Natural killer cell (primary cell): ENCODE data around the gene NHERF2. TPM values are rescaled to one million over a fixed set of nuclear protein-coding genes. Genes with fewer than 3 reads are reported as not detected.

Experiments
- ATAC-seq, 3 donors: fragments of 150-1000 bp in 2 of 3; fragments of 200-7000 bp in 1 of 3; cut with Tn5 transposase; 1 replicate in 1 of 3; 2 replicates in 2 of 3; pipeline ENCODE4 v1.10.0; 2021; ENCODE audit warnings: mild to moderate bottlenecking in 2 of 3, moderate library complexity in 2 of 3
- DNase-seq, 2 donors: peaks; one replicate each; pipeline versions ENCODE4 v3.0.0 to v3.0.0-alpha.2; 2013 to 2021; ENCODE audit warnings: mixed read lengths in 1 of 2
- H3K27ac ChIP-seq: one replicate; pipeline ENCODE4 v1.5.1; 2013; ENCODE audit warnings: mild to moderate bottlenecking, low read length
- H3K27me3 ChIP-seq: one replicate; pipeline ENCODE4 v1.6.1; 2013; ENCODE audit warnings: low read length; ENCODE audit not compliant: control insufficient read depth, insufficient read depth
- H3K36me3 ChIP-seq: one replicate; pipeline ENCODE4 v1.6.1; 2013; ENCODE audit warnings: low read length; ENCODE audit not compliant: control insufficient read depth, insufficient read depth
- H3K4me1 ChIP-seq: one replicate; pipeline ENCODE4 v1.6.1; 2013; ENCODE audit warnings: low read length; ENCODE audit not compliant: control insufficient read depth, insufficient read depth
- H3K4me3 ChIP-seq: one replicate; pipeline ENCODE4 v1.5.1; 2013; ENCODE audit warnings: low read length
- H3K9me3 ChIP-seq: one replicate; pipeline ENCODE4 v1.6.1; 2013; ENCODE audit warnings: low read length; ENCODE audit not compliant: control insufficient read depth, insufficient read depth
- H3K27ac Mint-ChIP-seq, 2 donors: one replicate each; pipeline ENCODE4 v1.8.0; 2022; ENCODE audit warnings: mild to moderate bottlenecking in 2 of 2, mixed read lengths in 2 of 2, moderate library complexity in 1 of 2
- H3K27me3 Mint-ChIP-seq, 2 donors: one replicate each; pipeline ENCODE4 v1.8.0; 2022; ENCODE audit warnings: low read depth in 2 of 2, mixed read lengths in 2 of 2
- H3K36me3 Mint-ChIP-seq: one replicate; pipeline ENCODE4 v1.8.0; 2022; ENCODE audit warnings: mixed read lengths
- H3K4me1 Mint-ChIP-seq, 2 donors: one replicate each; pipeline ENCODE4 v1.8.0; 2022; ENCODE audit warnings: mixed read lengths in 2 of 2
- H3K4me3 Mint-ChIP-seq: one replicate; pipeline ENCODE4 v1.8.0; 2022; ENCODE audit warnings: mild to moderate bottlenecking, moderate library complexity, mixed read lengths
- H3K9me3 Mint-ChIP-seq, 2 donors: one replicate each; pipeline ENCODE4 v1.8.0; 2022; ENCODE audit warnings: mixed read lengths in 2 of 2
- WGBS: methylation state at CpG from one replicate; pipeline ENCODE4 v1.1.7; 2013; ENCODE audit warnings: missing lambda C conversion rate; ENCODE audit not compliant: insufficient coverage; 5-methylcytosine and 5-hydroxymethylcytosine counted together
- intact Hi-C: fragments of 100-400 bp; cut with micrococcal nuclease; formaldehyde crosslinking; loops from one replicate; pipeline ENCODE4 v1.14.2; 2022
- total RNA-seq, 4 donors: library from RNA; stranded (reverse); fragments of 120-200 nt in 1 of 4; gene quantifications; one replicate each; pipeline versions ENCODE4 v1.2.3 to v1.2.4, GENCODE V29; 2013 to 2022
- TF ChIP-seq, protein P1 (sequence below): fragments of 200-600 bp; IDR thresholded peaks from one replicate; pipeline ENCODE4 v1.8.0; 2022; ENCODE audit warnings: antibody characterized with exemption

Gene NHERF2
- total RNA-seq, 3 donors from 2014 or later (not counting 1 experiment from before 2014, with no cell fraction given) = 4.3 to 7.1 (median 5.6) TPM

DNA sequence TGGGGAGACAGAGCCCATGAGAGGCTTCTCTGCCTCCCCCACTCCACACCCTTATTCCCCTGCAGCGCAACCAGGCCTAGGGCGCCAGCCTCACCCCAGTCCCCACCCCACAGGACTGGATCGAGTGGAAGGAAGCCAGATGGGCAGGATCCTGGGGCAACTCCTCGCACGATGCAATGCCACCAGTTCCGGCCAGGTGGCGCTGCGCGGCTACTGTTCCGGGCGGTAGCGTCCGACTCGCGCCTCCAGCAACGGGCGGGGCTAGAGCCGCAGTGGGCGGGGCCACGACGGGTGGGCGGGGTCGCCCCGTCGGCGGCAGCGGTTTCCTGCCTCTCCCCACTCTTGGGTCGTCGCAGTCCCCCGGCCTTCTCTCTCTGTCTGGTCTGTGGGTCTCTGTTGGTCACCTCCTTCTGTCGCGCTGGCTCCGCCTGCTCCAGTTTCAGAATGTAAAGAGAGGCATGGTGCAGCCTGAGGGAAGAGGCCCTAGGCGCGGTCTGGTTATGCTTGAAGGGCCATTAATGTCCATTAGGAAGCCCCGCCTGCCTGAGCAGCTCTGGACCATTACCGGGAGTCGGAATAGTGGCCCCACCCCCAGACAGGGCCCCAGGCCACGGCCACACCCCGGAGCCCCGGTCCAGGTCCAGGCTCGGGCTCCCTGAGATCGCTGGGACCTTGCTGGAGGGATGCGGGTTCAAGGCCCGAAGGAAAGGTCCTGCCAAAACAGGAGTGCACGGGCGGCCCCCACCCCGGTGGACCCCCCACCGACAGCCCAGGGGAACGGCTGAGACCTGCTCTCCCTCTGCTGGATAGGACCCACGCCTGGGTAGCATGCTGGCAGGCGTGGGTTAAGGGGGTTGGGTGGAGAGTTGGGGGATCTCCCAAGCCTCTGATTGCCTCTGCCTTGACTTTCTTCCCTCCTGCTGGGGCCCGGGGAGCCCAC, 3.3 kb upstream of the NHERF2 start:
- TF ChIP-seq, protein P1, sequence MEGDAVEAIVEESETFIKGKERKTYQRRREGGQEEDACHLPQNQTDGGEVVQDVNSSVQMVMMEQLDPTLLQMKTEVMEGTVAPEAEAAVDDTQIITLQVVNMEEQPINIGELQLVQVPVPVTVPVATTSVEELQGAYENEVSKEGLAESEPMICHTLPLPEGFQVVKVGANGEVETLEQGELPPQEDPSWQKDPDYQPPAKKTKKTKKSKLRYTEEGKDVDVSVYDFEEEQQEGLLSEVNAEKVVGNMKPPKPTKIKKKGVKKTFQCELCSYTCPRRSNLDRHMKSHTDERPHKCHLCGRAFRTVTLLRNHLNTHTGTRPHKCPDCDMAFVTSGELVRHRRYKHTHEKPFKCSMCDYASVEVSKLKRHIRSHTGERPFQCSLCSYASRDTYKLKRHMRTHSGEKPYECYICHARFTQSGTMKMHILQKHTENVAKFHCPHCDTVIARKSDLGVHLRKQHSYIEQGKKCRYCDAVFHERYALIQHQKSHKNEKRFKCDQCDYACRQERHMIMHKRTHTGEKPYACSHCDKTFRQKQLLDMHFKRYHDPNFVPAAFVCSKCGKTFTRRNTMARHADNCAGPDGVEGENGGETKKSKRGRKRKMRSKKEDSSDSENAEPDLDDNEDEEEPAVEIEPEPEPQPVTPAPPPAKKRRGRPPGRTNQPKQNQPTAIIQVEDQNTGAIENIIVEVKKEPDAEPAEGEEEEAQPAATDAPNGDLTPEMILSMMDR = peak; percentile 93
- Mint-ChIP-seq H3K36me3 (no peaks in the 10 kb centered on the region), H3K4me1 (peaks cover 8 to 21% of the 10 kb centered on the region in 2 donors), H3K27ac (peak overlapping the region; percentile 73 to 80), H3K9me3 (no peaks in the 10 kb centered on the region), H3K4me3 (peak overlapping the region; percentile 80), H3K27me3 (peaks cover 0 to 24% of the 10 kb centered on the region in 2 donors)
- Histone ChIP-seq H3K27ac (peak overlapping the region; percentile 78), H3K4me1 (peaks cover 40% of the 10 kb centered on the region), H3K9me3 (no peaks in the 10 kb centered on the region), H3K27me3 (peaks cover 19% of the 10 kb centered on the region), H3K4me3 (peak overlapping the region; percentile 24), H3K36me3 (no peaks in the 10 kb centered on the region)
- 12% methylated on average over 51 of the region's 53 CpGs for WGBS
- ATAC-seq = peak; percentile 92 to 98 (median 95)
- DNase-seq = peak; percentile 96 to 97
- intact Hi-C loops = loop anchor here (1.0 to 10.0 kb wide), 4 partner anchors 24 to 241 kb away; partner anchors contain the start of genes NTHL1, RNPS1, TRAF7 and TSC2

- 94% methylated on average over 12 of the region's 12 CpGs for WGBS
- intact Hi-C loops = loop anchor here (10.0 kb wide), 1 partner anchor 241 kb away; the partner anchor contains the start of gene RNPS1
Observed at GRCh38 chr16:2024032-2024420, 2.7 kb upstream of the NHERF2 start.

GRCh38 chr16:2025251-2025650, 1.5 kb upstream of the NHERF2 start:
- peaks cover 16% of the 10 kb centered on the region for H3K27me3 ChIP-seq
- intact Hi-C loops = loop anchor here (10.0 kb wide), 1 partner anchor 240 kb away; the partner anchor contains the start of gene RNPS1
- H3K27me3 Mint-ChIP-seq = peaks cover 0 to 18% of the 10 kb centered on the region in 2 donors

More at GRCh38 chr16:2024032-2024420, 2.7 kb upstream of the NHERF2 start:
- peaks cover 40% of the 10 kb centered on the region for H3K4me1 ChIP-seq
- H3K4me1 Mint-ChIP-seq = peaks cover 8 to 21% of the 10 kb centered on the region in 2 donors
- H3K9me3 ChIP-seq = no peaks in the 10 kb centered on the region
- no peaks in the 10 kb centered on the region for H3K9me3 Mint-ChIP-seq
- H3K27me3 Mint-ChIP-seq = peaks cover 0 to 20% of the 10 kb centered on the region in 2 donors
- no peaks in the 10 kb centered on the region for H3K36me3 ChIP-seq
- H3K4me3 Mint-ChIP-seq = peak overlapping the region; percentile 58
- TF ChIP-seq, protein P1 = no peak
- peak overlapping the region in 1 of 2 donors; percentile 80 for H3K27ac Mint-ChIP-seq
- ATAC-seq (no peak), DNase-seq (no peak)
- H3K27ac ChIP-seq = no peak overlapping the region
- H3K27me3 ChIP-seq = peaks cover 19% of the 10 kb centered on the region
- H3K4me3 ChIP-seq = no peak overlapping the region
- H3K36me3 Mint-ChIP-seq = no peaks in the 10 kb centered on the region

More at GRCh38 chr16:2025251-2025650, 1.5 kb upstream of the NHERF2 start:
- Mint-ChIP-seq H3K4me1 (peaks cover 8 to 21% of the 10 kb centered on the region in 2 donors), H3K4me3 (peak overlapping the region; percentile 70), H3K9me3 (no peaks in the 10 kb centered on the region), H3K27ac (no peak overlapping the region), H3K36me3 (no peaks in the 10 kb centered on the region)
- TF ChIP-seq, protein P1 = no peak
- peaks cover 34% of the 10 kb centered on the region for H3K4me1 ChIP-seq
- DNase-seq (no peak), ATAC-seq (no peak)
- no peak overlapping the region for H3K27ac ChIP-seq
- 95% methylated on average over 14 of the region's 14 CpGs for WGBS
- no peaks in the 10 kb centered on the region for H3K9me3 ChIP-seq
- no peak overlapping the region for H3K4me3 ChIP-seq
- H3K36me3 ChIP-seq = no peaks in the 10 kb centered on the region
